Fibroblast of skin of right biceps (primary cell): ENCODE results near the gene NFATC4.
"Not testable (repeated sequence)": the region's sequence is repeated elsewhere in the genome, so short reads cannot be mapped to it uniquely, and the experiment has no call there.

ENCODE experiments used
- DNase-seq: peaks from one replicate; pipeline ENCODE4 v3.0.0-alpha.2; 2013

The NFATC4 gene

DNA sequence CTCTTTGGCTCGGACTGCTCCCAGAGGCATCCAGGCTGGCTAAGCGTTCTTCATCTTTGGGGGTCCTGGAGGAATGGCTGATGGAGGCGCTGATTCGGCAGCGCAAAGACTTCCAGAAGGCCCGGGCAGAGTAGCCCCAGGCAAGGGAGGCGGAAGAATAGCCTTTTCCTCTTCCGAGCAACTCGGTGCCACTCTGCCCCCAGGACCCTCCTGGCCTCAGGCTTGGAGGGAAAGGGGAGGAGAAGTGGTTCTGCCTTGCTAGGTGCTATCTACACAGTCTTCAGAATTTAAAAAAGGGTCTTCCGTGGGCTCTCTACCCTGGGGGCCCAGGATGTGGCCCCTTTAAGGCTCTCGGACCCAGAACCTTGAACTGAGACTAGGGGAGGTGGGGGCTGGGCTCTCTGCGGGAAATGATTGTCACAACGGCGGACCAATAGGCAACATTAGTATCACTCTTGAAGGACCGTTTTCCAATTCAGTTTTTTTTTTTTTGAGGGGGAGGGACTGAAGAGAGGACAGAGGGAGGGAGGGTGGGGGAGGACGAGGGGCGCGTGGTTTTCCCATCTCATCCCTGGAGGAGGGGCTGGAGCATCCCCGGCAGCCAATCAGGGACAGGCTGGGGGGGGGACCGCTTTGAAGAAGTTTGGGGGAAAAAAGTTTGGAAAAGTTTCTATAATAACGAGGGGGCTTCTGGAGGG is at the start of gene NFATC4:
Gene NFATC4 (plus strand): TSS at position 671 of the 698 bp plus-strand sequence. CDS start 157 bp downstream, outside the sequence.
- peak; percentile 99 for DNase-seq

- no peak for DNase-seq
Observed at GRCh38 chr14:24321212-24321975, 46.6 kb upstream of the NFATC4 start.

- DNase-seq: no peak
Observed at GRCh38 chr14:24322672-24323071, 45.3 kb upstream of the NFATC4 start.

DNA sequence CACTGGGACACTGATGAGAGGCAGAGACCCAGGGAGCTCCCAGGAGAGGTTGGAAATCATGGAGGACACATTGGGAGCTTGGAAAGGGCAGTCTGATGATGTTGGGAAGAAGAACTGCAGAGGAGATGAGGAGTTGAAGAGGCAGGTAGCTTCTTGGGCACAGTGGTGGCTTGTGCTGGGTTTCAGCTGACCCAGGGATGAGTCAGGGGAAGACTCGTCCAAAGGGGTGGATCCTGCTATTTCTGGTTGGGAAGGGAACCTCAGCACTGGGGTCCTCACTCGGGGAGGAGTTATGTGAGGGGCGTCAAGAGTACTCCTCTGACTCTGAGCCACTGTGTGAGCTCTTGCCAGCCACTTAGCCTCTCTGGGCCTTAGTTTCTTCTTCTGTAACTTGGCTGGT is 44.6 kb upstream of the NFATC4 start:
- no peak for DNase-seq

DNA sequence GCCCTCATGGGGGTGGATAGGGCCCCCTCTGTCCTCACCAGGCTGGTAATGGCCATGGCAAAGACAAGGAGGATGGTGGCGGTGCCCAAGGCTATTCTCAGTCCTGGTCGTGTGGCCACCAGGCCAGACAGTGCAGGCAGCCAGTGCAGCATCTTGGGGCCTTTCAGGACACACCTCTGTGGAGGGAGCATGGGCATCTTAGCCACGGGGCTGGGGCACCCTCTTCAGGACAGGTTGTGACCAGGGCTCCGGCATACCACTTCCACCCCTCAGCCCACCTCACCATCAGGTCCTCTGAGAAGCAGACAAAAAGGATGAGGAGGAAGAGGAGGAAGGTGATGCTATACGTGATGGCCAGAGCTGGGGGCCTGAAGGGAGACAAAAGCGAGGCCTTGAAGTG is 44.0 kb upstream of the NFATC4 start:
- DNase-seq: no peak

DNA sequence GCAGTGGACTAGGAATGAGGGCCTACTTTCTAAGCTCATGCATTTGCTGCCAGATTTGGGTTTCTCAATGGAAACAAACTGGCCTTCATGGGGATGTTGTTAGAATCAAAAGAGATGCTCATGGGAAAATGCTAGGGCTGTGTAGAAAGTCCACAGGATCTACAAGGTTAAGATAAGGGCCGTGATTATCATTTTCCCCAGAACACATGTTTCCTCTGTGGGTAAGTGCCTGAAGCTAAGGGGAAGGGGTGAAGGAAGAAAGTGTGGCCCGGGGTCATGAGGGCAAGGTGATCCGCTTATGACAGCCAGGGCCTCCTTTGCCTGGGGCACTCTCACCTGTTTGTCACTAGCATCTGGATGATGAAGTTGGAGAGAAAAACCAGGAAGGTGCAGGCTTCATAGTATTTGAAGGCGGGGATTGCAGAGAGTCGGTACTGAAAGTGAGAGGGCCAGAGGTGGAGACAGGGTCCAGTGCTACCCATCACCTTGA is 42.9 kb upstream of the NFATC4 start:
- no peak for DNase-seq

DNA sequence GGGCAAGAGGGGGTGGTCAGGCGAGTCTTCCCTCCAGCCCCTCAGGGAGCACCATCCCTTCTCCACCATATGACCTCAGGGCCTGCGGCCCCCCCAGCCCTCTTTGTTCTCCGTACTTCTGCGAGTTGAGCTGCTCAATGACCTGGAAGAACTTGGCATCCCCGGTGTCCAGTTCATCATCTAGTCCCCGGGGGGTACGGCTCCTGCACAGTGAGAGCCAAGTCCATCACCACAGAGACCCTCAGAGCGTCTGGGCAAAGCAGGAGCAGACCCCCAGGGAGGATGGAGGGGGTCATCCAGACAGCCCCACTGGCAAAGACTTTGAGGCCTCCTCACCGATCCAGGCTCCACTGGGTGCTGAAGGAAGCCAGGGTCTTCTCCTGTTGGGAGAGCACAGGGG is 42.0 kb upstream of the NFATC4 start:
- no peak for DNase-seq

DNA sequence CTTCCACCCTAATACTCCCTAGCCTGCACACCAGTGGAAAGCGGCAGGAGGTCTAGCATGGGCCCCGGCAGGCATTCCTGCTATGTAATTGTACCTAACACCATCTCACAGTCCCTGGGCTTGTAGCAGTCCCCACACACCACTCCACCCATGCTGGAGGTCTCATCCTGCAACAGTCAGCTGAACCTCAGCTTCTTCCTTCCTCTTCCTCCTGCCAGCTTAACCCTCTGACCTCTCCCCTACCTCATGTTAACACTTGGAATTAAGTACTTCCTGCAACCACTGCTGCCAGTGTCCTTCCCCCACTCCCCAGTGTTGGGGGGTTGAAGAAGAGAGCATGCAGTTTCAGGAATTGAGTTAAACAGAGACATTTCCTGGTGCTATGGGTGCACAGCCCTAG is 40.7 kb upstream of the NFATC4 start:
- no peak for DNase-seq

DNA sequence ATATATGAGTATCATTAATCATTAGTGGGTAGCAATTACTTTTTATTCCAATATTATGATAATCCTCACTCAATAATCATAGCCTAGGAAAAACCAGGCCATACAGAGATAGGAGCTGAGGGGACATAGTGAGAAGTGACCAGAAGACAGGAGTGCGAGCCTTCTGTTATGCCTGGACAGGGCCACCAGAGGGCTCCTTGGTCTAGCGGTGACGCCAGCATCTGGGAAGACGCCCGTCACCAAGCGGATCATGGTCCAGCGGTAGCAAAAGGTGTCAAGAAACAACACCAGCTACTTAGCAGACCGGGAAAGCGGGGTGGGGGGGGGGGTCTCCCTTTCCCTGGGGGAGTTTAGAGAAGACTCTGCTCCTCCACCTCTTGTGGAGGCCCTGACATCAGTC is 40.1 kb upstream of the NFATC4 start:
- not testable (repeated sequence) for DNase-seq

- DNase-seq: no peak
Observed at GRCh38 chr14:24329073-24329663, 38.8 kb upstream of the NFATC4 start.

GRCh38 chr14:24329736-24330135 is 38.2 kb upstream of the NFATC4 start:
- DNase-seq: no peak

GRCh38 chr14:24330973-24331674 is 36.9 kb upstream of the NFATC4 start:
- no peak for DNase-seq

DNA sequence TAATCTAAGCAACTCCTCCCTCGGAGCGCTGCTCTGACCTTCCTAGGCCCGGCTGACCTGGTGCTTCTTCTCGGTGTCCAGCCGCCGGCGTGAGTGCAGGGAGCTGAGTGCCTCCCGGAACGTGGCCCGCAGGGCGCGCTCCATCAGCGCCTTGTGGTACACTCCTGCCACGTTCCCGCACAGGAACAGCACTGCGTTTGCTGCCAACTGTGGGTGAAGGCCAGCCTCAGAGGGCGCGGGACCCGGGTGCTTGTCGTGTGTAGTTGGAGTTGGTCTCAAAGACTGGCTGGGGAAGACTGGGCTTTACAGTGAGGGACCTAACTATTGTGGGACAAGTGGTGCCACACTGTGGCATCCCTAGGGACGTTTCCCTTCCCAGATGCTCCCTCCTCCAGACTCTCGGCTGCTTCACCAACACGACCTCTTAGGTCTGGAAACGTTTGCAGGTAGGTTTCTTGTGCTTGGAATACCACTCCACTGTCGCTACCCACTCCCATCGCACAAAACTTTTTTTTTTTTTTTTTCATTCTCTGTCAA is 36.2 kb upstream of the NFATC4 start:
- DNase-seq: no peak

GRCh38 chr14:24332268-24332993 is 35.6 kb upstream of the NFATC4 start:
- DNase-seq: peak; percentile 64

DNA sequence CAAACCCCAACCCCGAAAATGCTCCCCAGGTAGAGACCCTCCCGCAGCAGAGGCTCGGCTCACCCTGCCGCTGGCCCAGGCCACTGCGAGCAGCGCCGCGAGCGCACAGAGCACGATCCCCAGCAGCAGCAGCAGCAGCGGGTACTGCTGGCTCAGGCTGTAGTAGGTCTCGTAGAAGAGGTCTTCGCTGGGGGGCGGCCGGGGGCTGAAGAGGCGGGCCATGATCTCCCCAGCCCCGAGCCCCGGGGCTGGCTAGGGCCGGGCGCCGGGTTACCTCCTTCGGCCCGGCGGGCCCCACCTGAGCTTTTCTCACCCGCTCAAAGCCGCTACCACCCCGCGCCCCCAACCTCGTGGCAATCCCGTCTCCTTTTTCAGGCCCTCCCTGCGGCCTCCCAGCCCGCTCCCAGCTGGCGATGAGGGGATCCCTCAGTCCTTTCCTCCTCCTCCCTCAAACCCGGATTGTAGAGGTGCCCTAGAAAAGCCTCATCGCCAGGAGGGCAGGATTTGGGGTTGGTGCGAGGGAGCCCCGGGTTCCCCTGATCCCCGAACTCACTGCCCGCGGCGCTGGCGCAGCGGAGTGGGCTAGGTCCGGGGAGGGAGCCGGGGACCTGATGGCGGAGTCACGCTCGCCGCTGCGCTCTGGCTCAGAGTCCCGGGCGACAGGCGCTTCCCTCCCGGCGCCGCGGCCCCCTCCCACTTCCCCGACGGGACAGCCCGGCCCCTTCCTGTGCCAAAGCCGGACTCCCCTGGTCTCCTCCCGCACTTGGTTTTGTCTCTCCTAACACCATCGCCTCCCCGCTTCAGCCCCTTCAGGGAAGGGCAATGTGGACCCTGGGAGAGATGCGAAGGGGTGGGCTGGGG is 33.3 kb upstream of the NFATC4 start, which contains the start of gene ADCY4:
Gene ADCY4 (minus strand): TSS at position 641 of the 861 bp plus-strand sequence. CDS start 419 bp downstream, at position 222.
- DNase-seq: no peak

DNA sequence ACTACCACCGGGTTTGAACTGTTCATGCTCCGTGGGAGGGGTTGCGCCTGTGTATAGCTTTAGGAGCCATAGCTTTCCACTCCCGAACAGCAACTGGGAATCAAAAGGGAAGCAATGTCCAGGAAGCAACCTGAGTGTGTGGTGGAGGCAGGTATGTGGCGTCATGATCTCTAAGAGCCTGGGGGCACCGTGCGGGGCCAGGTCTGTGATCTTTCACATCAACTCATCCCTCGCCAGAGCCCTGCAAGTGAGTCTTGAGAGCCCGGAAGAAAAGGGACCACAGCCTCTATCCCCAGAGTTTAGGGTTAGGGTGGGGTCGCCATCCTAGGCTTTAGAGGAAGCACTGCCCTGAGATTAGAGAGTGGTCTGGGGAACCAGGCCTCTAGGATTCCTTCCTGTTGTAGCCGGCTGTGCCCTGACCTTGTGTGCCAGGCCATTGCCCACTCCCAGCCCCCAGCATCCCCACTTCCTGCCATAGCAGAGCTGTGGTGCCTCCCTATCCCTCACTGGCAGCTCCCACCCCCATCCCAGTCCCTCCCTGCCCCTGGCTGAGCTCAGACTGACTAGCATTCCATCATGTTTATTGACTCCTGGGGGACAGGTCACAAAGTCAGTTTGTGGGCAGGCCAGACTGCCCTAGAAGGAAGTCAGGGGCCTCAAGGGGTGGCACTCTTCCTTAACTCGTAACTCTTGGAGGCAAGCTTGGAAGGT is 32.4 kb upstream of the NFATC4 start:
- no peak for DNase-seq

- no peak for DNase-seq
Observed at GRCh38 chr14:24337144-24337823, 30.7 kb upstream of the NFATC4 start.

- no peak for DNase-seq
Observed at GRCh38 chr14:24337824-24338175, 30.2 kb upstream of the NFATC4 start.

GRCh38 chr14:24338843-24339242 is 29.1 kb upstream of the NFATC4 start:
- DNase-seq: no peak
